Keratinocyte (primary cell): Measurements from ENCODE around the gene SRD5A1. TPM values are rescaled to one million over a fixed set of nuclear protein-coding genes. Genes with fewer than 3 reads are reported as not detected.

Experiments used
- DNase-seq: peaks from one replicate; pipeline ENCODE4 v3.0.0-alpha.2; 2011; ENCODE audit warnings: low read depth, missing footprints, low spot score
- FAIRE-seq: peaks from 2 replicates; lab custom pipeline; 2011; peaks lifted over from hg19 to GRCh38; lab: Jason Lieb, UNC
- H2AFZ ChIP-seq: 2 replicates; pipeline ENCODE4 v1.6.0; 2012; ENCODE audit warnings: low read length, control low read depth, inconsistent platforms; ENCODE audit not compliant: control insufficient read depth
- H3K27ac ChIP-seq: 2 replicates; pipeline ENCODE4 v1.5.1; 2011; ENCODE audit warnings: low read length; ENCODE audit not compliant: control insufficient read depth, insufficient read depth
- H3K27me3 ChIP-seq: 3 replicates; pipeline ENCODE4 v1.6.0; 2011; ENCODE audit warnings: low read length; ENCODE audit not compliant: control insufficient read depth, insufficient read depth; ENCODE audit errors: extremely low read depth
- H3K36me3 ChIP-seq, 2 experiments: 2 replicates in 1 of 2; 3 replicates in 1 of 2; pipeline ENCODE4 v1.5.1; 2011; ENCODE audit warnings: low read length in 2 of 2, mild to moderate bottlenecking in 1 of 2; ENCODE audit not compliant: control insufficient read depth in 2 of 2, insufficient read depth in 2 of 2; ENCODE audit errors: extremely low read depth in 1 of 2
- H3K4me1 ChIP-seq: 3 replicates; pipeline ENCODE4 v1.5.1; 2011; ENCODE audit warnings: low read length; ENCODE audit not compliant: control insufficient read depth, insufficient read depth; ENCODE audit errors: extremely low read depth
- H3K4me2 ChIP-seq: 3 replicates; pipeline ENCODE4 v1.6.0; 2011; ENCODE audit warnings: low read depth, low read length; ENCODE audit not compliant: control insufficient read depth, insufficient read depth; ENCODE audit errors: extremely low read depth
- H3K4me3 ChIP-seq, 3 experiments: fragments of 200-600 bp in 1 of 3; sonication (generic) in 1 of 3; 2 replicates in 2 of 3; 3 replicates in 1 of 3; pipeline ENCODE4 v1.5.1; 2011 to 2016; ENCODE audit warnings: low read length in 3 of 3, mild to moderate bottlenecking in 3 of 3, control low read depth in 2 of 3, inconsistent platforms in 1 of 3, low read depth in 1 of 3, mixed read lengths in 1 of 3, mixed run types in 1 of 3, moderate library complexity in 1 of 3; ENCODE audit not compliant: control insufficient read depth in 2 of 3, insufficient read depth in 2 of 3; ENCODE audit errors: extremely low read depth in 1 of 3
- H3K79me2 ChIP-seq: 2 replicates; pipeline ENCODE4 v1.6.0; 2012; ENCODE audit warnings: low read length; ENCODE audit not compliant: control insufficient read depth, insufficient read depth
- H3K9ac ChIP-seq: 3 replicates; pipeline ENCODE4 v1.6.0; 2011; ENCODE audit warnings: low read length; ENCODE audit not compliant: control insufficient read depth, insufficient read depth; ENCODE audit errors: extremely low read depth
- H3K9me1 ChIP-seq: 3 replicates; pipeline ENCODE4 v1.6.0; 2011; ENCODE audit warnings: low read length; ENCODE audit not compliant: control insufficient read depth, insufficient read depth; ENCODE audit errors: extremely low read depth
- H3K9me3 ChIP-seq: 2 replicates; pipeline ENCODE4 v1.5.1; 2012; ENCODE audit warnings: low read depth, low read length; ENCODE audit not compliant: control insufficient read depth
- H4K20me1 ChIP-seq: 3 replicates; pipeline ENCODE4 v1.6.0; 2011; ENCODE audit warnings: low read length; ENCODE audit not compliant: control insufficient read depth, insufficient read depth; ENCODE audit errors: extremely low read depth
- EZH2 ChIP-seq: IDR thresholded peaks from one replicate; pipeline ENCODE4 v1.6.1; 2012; ENCODE audit warnings: inconsistent platforms, mild to moderate bottlenecking, low read length, moderate library complexity
- dilution Hi-C: fragments of 300-500 bp; cut with MboI; formaldehyde crosslinking; loops from one replicate; pipeline ENCODE4 v1.7.0; 2020; ENCODE audit warnings: low sequenced_read_pairs; ENCODE audit not compliant: extremely low pct_ligation_motif_present
- polyA plus RNA-seq, 5 experiments: library from polyadenylated mRNA; depleted of rRNA in 3 of 5; stranded (reverse) in 3 of 5; stranded (forward) in 1 of 5; unstranded in 1 of 5; fragments of >200 nt; gene quantifications; 1 replicate in 1 of 5; 2 replicates in 3 of 5; 3 replicates in 1 of 5; pipeline versions ENCODE4 v1.2.1 to v1.2.3, GENCODE V29; 2011 to 2012; ENCODE audit warnings: missing spikeins in 2 of 5, low read depth in 1 of 5, low replicate concordance in 1 of 5
- TF ChIP-seq, protein P1 (sequence below), 3 experiments: IDR thresholded peaks in 1 of 3; conservative IDR thresholded peaks in 1 of 3; optimal IDR thresholded peaks in 1 of 3; 2 replicates in 2 of 3; 3 replicates in 1 of 3; pipeline versions ENCODE3 to v1.5.1; 2011; ENCODE audit warnings: low read length in 3 of 3, mild to moderate bottlenecking in 3 of 3, moderate library complexity in 2 of 3, control low read depth in 1 of 3, inconsistent platforms in 1 of 3; ENCODE audit not compliant: insufficient read depth in 2 of 3; ENCODE audit errors: extremely low read depth in 1 of 3

The SRD5A1 gene
- polyA plus RNA-seq, 1 donor (not counting 4 experiments of a cell fraction or from before 2014, with no cell fraction given) = 35.4 TPM

GRCh38 chr5:6611334-6612256 is 21.6 kb upstream of the SRD5A1 start:
- H4K20me1 ChIP-seq = peaks cover 33% of the 10 kb centered on the region
- dilution Hi-C loops = no loop called here
- no peaks in the 10 kb centered on the region for H3K27me3 ChIP-seq
- H3K4me2 ChIP-seq = no peak overlapping the region
- no peaks in the 10 kb centered on the region for H3K9me1 ChIP-seq
- no peak overlapping the region for H3K27ac ChIP-seq
- H3K4me3 ChIP-seq = no peak overlapping the region
- no peak overlapping the region for H2AFZ ChIP-seq
- peaks cover 61% of the 10 kb centered on the region for H3K79me2 ChIP-seq
- no peaks in the 10 kb centered on the region for H3K4me1 ChIP-seq
- DNase-seq (no peak), FAIRE-seq (no peak)
- H3K9me3 ChIP-seq = no peaks in the 10 kb centered on the region
- H3K9ac ChIP-seq = no peak overlapping the region
- TF ChIP-seq EZH2 = no peak
- TF ChIP-seq, protein P1, sequence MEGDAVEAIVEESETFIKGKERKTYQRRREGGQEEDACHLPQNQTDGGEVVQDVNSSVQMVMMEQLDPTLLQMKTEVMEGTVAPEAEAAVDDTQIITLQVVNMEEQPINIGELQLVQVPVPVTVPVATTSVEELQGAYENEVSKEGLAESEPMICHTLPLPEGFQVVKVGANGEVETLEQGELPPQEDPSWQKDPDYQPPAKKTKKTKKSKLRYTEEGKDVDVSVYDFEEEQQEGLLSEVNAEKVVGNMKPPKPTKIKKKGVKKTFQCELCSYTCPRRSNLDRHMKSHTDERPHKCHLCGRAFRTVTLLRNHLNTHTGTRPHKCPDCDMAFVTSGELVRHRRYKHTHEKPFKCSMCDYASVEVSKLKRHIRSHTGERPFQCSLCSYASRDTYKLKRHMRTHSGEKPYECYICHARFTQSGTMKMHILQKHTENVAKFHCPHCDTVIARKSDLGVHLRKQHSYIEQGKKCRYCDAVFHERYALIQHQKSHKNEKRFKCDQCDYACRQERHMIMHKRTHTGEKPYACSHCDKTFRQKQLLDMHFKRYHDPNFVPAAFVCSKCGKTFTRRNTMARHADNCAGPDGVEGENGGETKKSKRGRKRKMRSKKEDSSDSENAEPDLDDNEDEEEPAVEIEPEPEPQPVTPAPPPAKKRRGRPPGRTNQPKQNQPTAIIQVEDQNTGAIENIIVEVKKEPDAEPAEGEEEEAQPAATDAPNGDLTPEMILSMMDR (optimal IDR thresholded peaks at IDR 0.05 in 1 of 3, IDR thresholded peaks at IDR 0.05 in 1 of 3, conservative IDR thresholded peaks at IDR 0.05 in 1 of 3; ENCODE audit: extremely low read depth in 1 of 3, insufficient read depth in 2 of 3, low read length in 3 of 3) = no peak
- peaks cover 39 to 76% of the 10 kb centered on the region in 2 experiments for H3K36me3 ChIP-seq

DNA sequence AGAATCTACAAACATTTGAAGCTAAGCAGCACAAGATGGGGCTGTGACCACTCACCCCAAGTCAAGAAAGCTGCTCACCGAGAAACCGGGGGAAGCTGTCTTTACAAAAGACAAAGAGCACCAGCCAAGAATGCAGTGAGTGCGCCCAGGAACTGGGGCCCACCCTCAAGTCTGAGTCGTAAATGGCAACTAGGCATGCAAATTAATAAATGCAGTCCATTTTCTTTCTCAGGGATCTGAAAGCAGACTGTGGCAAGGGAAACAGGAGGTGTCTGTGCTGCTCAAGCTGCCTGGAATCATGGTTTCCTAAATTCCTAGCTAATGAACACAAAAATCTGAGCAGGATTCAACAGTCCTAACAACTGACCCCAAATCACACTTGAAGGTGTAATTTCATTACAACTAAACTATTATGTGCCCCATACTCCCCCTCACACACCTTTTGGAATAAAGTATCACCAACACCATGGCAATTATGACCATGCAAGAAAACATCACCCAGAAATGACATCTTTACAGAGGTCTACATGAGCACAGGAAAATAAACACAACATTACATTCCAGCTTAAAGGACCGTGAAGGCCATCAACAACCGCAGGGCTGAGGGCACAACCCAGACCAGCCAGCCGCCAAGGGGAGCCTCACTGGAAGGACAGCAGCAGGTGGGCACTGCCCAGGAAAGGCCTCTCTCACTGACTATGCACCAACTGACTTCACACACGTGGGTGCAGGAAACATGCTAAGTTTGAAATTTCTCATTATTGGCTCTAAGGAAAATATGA is 18.0 kb upstream of the SRD5A1 start:
- Histone ChIP-seq H3K4me2 (no peak overlapping the region), H3K4me3 (no peak overlapping the region), H3K36me3 (peaks cover 40 to 63% of the 10 kb centered on the region in 2 experiments), H2AFZ (no peak overlapping the region), H3K79me2 (peaks cover 72% of the 10 kb centered on the region), H3K4me1 (no peaks in the 10 kb centered on the region), H3K9me3 (no peaks in the 10 kb centered on the region), H3K9ac (no peak overlapping the region), H3K27ac (no peak overlapping the region), H3K27me3 (no peaks in the 10 kb centered on the region), H4K20me1 (peaks cover 31% of the 10 kb centered on the region), H3K9me1 (no peaks in the 10 kb centered on the region)
- TF ChIP-seq, protein P1 (optimal IDR thresholded peaks at IDR 0.05 in 1 of 3, IDR thresholded peaks at IDR 0.05 in 1 of 3, conservative IDR thresholded peaks at IDR 0.05 in 1 of 3; ENCODE audit: extremely low read depth in 1 of 3, insufficient read depth in 2 of 3, low read length in 3 of 3) = no peak
- no peak for TF ChIP-seq EZH2
- no peak for DNase-seq
- no peak for FAIRE-seq
- dilution Hi-C loops = no loop called here
